HG02973 (cell line): Measurements from ENCODE around the gene MBNL2.

Experiments used
- ATAC-seq: cut with Tn5 transposase; IDR thresholded peaks from one replicate; pipeline ENCODE4 v1.9.1; 2021; ENCODE audit warnings: moderate library complexity; ENCODE audit not compliant: unreplicated experiment

Gene MBNL2

GRCh38 chr13:97403893-97404750 is 182.0 kb downstream of the MBNL2 start:
- ATAC-seq: no peak

GRCh38 chr13:97407540-97407939 is 185.4 kb downstream of the MBNL2 start:
- ATAC-seq: no peak

GRCh38 chr13:97408938-97409337 is 186.8 kb downstream of the MBNL2 start:
- ATAC-seq: no peak

GRCh38 chr13:97411984-97412383 is 189.9 kb downstream of the MBNL2 start:
- no peak for ATAC-seq

- ATAC-seq: no peak
Measured at GRCh38 chr13:97413694-97414093, 191.6 kb downstream of the MBNL2 start.

- no peak for ATAC-seq
Measured at GRCh38 chr13:97414392-97414791, 192.3 kb downstream of the MBNL2 start.

- no peak for ATAC-seq
Measured at GRCh38 chr13:97417698-97418097, 195.6 kb downstream of the MBNL2 start.

GRCh38 chr13:97422118-97423054 is 200.3 kb downstream of the MBNL2 start:
- ATAC-seq: no peak

- ATAC-seq: no peak
Measured at GRCh38 chr13:97423300-97424045, 201.3 kb downstream of the MBNL2 start.

- ATAC-seq: no peak
Measured at GRCh38 chr13:97425590-97425989, 203.5 kb downstream of the MBNL2 start.

GRCh38 chr13:97426695-97427094 is 204.6 kb downstream of the MBNL2 start:
- no peak for ATAC-seq

- ATAC-seq: no peak
Measured at GRCh38 chr13:97429681-97430081, 207.5 kb downstream of the MBNL2 start.

GRCh38 chr13:97430296-97430695 is 208.2 kb downstream of the MBNL2 start:
- ATAC-seq: no peak

- no peak for ATAC-seq
Measured at GRCh38 chr13:97431171-97431764, 209.1 kb downstream of the MBNL2 start.

GRCh38 chr13:97432232-97432916 is 210.2 kb downstream of the MBNL2 start:
- ATAC-seq: no peak

GRCh38 chr13:97432917-97433726 is 211.0 kb downstream of the MBNL2 start:
- ATAC-seq: peak; percentile 80

- peak; percentile 39 for ATAC-seq
Measured at GRCh38 chr13:97433727-97434396, 211.7 kb downstream of the MBNL2 start, which contains the start of gene RAP2A. Gene RAP2A (plus strand): TSS chr13:97434169. CDS start chr13:97434471, 302 bp downstream.

- ATAC-seq: peak; percentile 3
Measured at GRCh38 chr13:97434397-97435201, 212.5 kb downstream of the MBNL2 start.
